GM12878 (cell line): Measurements from ENCODE around the gene GOLGA2. TPM values are rescaled to one million over a fixed set of nuclear protein-coding genes. Genes with fewer than 3 reads are reported as not detected.
A peak's percentile ranks its signal among the peaks of the same experiment; 100 is the strongest.

Experiments
- ATAC-seq: fragments of 200-7000 bp; cut with Tn5 transposase; 3 replicates; pipeline ENCODE4 v1.9.1; 2020; ENCODE audit warnings: mild to moderate bottlenecking, moderate library complexity
- BruUV-seq: library from RNA; stranded (reverse); fragments of 400-500 nt; replicated peaks from 2 replicates; lab custom pipeline; 2021; lab: Mats Ljungman, UMichigan
- CTCF ChIA-PET: fragments of 300-600 bp; sonication (Branson Sonifier 250); formaldehyde crosslinking; extraction: SDS; loops from one replicate; lab custom pipeline; 2021; ENCODE audit warnings: inconsistent platforms; lab: Yijun Ruan, JAX
- POLR2A ChIA-PET: fragments of 350-600 bp; formaldehyde crosslinking; extraction: SDS; loops from one replicate; lab custom pipeline; 2021; ENCODE audit warnings: inconsistent platforms; lab: Charles Lee
- RAD21 ChIA-PET: fragments of 300-600 bp; sonication (Branson Sonifier 250); formaldehyde crosslinking; loops from one replicate; lab custom pipeline; 2023; ENCODE audit warnings: antibody characterized with exemption; ENCODE audit not compliant: unreplicated experiment; lab: Charles Lee
- SMC1A ChIA-PET: fragments of 300-600 bp; sonication (Branson Sonifier 250); formaldehyde crosslinking; loops from one replicate; lab custom pipeline; 2023; ENCODE audit not compliant: unreplicated experiment, uncharacterized antibody; lab: Charles Lee
- DNase-seq: peaks from one replicate; pipeline ENCODE4 v3.0.0-alpha.2; 2011; ENCODE audit warnings: low read depth, low spot score
- FAIRE-seq: peaks from 3 replicates; lab custom pipeline; 2011; peaks lifted over from hg19 to GRCh38; lab: Jason Lieb, UNC
- H2AFZ ChIP-seq: 2 replicates; pipeline ENCODE4 v1.6.0; 2011; ENCODE audit warnings: low read depth, low read length, control low read depth; ENCODE audit not compliant: control insufficient read depth
- H3K27ac ChIP-seq: 2 replicates; pipeline ENCODE4 v1.5.1; 2011; ENCODE audit warnings: control low read depth; ENCODE audit not compliant: control insufficient read depth, insufficient read depth
- H3K27me3 ChIP-seq, 2 experiments: replicated peaks in 1 of 2; 2 replicates each; pipeline versions ENCODE4 v1.6.0 to v1.6.1; 2011; ENCODE audit warnings: low read length in 1 of 2; ENCODE audit not compliant: control insufficient read depth in 2 of 2, insufficient read depth in 2 of 2
- H3K36me3 ChIP-seq, 2 experiments: 2 replicates each; pipeline ENCODE4 v1.5.1; 2011; ENCODE audit warnings: low read length in 1 of 2; ENCODE audit not compliant: control insufficient read depth in 2 of 2, insufficient read depth in 2 of 2
- H3K4me1 ChIP-seq: 2 replicates; pipeline ENCODE4 v1.6.1; 2011; ENCODE audit warnings: mild to moderate bottlenecking, low read length, moderate library complexity, mixed read lengths; ENCODE audit not compliant: control insufficient read depth, insufficient read depth
- H3K4me2 ChIP-seq: 2 replicates; pipeline ENCODE4 v1.6.0; 2011; ENCODE audit warnings: control low read depth; ENCODE audit not compliant: control insufficient read depth, insufficient read depth
- H3K4me3 ChIP-seq: fragments of 200-600 bp; sonication (generic); 2 replicates; pipeline ENCODE4 v1.5.1; 2016
- H3K79me2 ChIP-seq: 2 replicates; pipeline ENCODE4 v1.6.0; 2011; ENCODE audit warnings: low read length; ENCODE audit not compliant: control insufficient read depth, insufficient read depth
- H3K9ac ChIP-seq: 2 replicates; pipeline ENCODE4 v1.8.0; 2011; ENCODE audit warnings: low read length, control low read depth, mixed read lengths; ENCODE audit not compliant: control insufficient read depth, insufficient read depth
- H3K9me3 ChIP-seq: replicated peaks from 3 replicates; pipeline ENCODE4 v1.5.1; 2011; ENCODE audit warnings: mild to moderate bottlenecking, low read length; ENCODE audit not compliant: control insufficient read depth, insufficient read depth
- H4K20me1 ChIP-seq: 2 replicates; pipeline ENCODE4 v1.6.0; 2011; ENCODE audit not compliant: control insufficient read depth, insufficient read depth
- BCL11A ChIP-seq: IDR thresholded peaks from 2 replicates; pipeline ENCODE4 v1.6.1; 2011; ENCODE audit warnings: low read depth, low read length
- BRCA1 ChIP-seq: IDR thresholded peaks from 2 replicates; pipeline ENCODE4 v1.6.1; 2011; ENCODE audit warnings: low read depth, low read length, improper control_type of control experiment
- CBX3 ChIP-seq: fragments of 200-600 bp; sonication (generic); IDR thresholded peaks from 2 replicates; pipeline ENCODE4 v1.6.1; 2016; ENCODE audit warnings: low read depth, borderline replicate concordance
- CHD1 ChIP-seq: IDR thresholded peaks from 2 replicates; pipeline ENCODE4 v1.6.1; 2012; ENCODE audit warnings: low read depth, low read length, improper control_type of control experiment
- E2F4 ChIP-seq: IDR thresholded peaks from 2 replicates; pipeline ENCODE4 v1.6.1; 2012; ENCODE audit warnings: low read depth, low read length, improper control_type of control experiment
- HDAC2 ChIP-seq: fragments of 200-600 bp; sonication (generic); IDR thresholded peaks from 2 replicates; pipeline ENCODE4 v1.6.1; 2017
- IKZF2 ChIP-seq, 2 experiments: fragments of 450-650 bp; IDR thresholded peaks; 2 replicates each; pipeline ENCODE4 v1.6.1; 2017; ENCODE audit warnings: mild to moderate bottlenecking in 2 of 2, moderate library complexity in 2 of 2
- JUND ChIP-seq: IDR thresholded peaks from 2 replicates; pipeline ENCODE4 v1.6.1; 2012; ENCODE audit warnings: low read depth, mild to moderate bottlenecking, low read length, improper control_type of control experiment, moderate library complexity
- KLF5 ChIP-seq: fragments of 450-650 bp; IDR thresholded peaks from 2 replicates; pipeline ENCODE4 v1.6.1; 2014; ENCODE audit warnings: mild to moderate bottlenecking; ENCODE audit not compliant: partially characterized antibody
- MTA2 ChIP-seq: fragments of 450-650 bp; IDR thresholded peaks from 2 replicates; pipeline ENCODE4 v1.6.1; 2016; ENCODE audit warnings: low read depth, mild to moderate bottlenecking, moderate library complexity
- PAX8 ChIP-seq: fragments of 450-650 bp; IDR thresholded peaks from 2 replicates; pipeline ENCODE4 v1.6.1; 2017; ENCODE audit warnings: mild to moderate bottlenecking, moderate library complexity
- POLR2AphosphoS2 ChIP-seq: IDR thresholded peaks from 2 replicates; pipeline ENCODE4 v1.6.1; 2011; ENCODE audit warnings: low read depth, mild to moderate bottlenecking, low read length, improper control_type of control experiment, moderate library complexity
- RB1 ChIP-seq: fragments of 450-650 bp; formaldehyde crosslinking; IDR thresholded peaks from 2 replicates; pipeline ENCODE4 v1.6.1; 2017; ENCODE audit warnings: mild to moderate bottlenecking, borderline replicate concordance
- SMC3 ChIP-seq: IDR thresholded peaks from 2 replicates; pipeline ENCODE4 v1.6.1; 2011; ENCODE audit warnings: low read length, improper control_type of control experiment, borderline replicate concordance
- SPI1 ChIP-seq: IDR thresholded peaks from 2 replicates; pipeline ENCODE4 v1.6.1; 2011; ENCODE audit warnings: low read depth, mild to moderate bottlenecking, low read length, moderate library complexity, borderline replicate concordance; ENCODE audit not compliant: insufficient read depth
- STAT1 ChIP-seq: fragments of 450-650 bp; conservative IDR thresholded peaks from 2 replicates; pipeline ENCODE4 v1.6.1; 2014; ENCODE audit warnings: antibody characterized with exemption, mild to moderate bottlenecking
- STAT3 ChIP-seq: IDR thresholded peaks from 2 replicates; pipeline ENCODE4 v1.6.1; 2011; ENCODE audit warnings: low read depth, low read length, improper control_type of control experiment
- TAF1 ChIP-seq: IDR thresholded peaks from 2 replicates; pipeline ENCODE4 v1.6.1; 2011; ENCODE audit warnings: mild to moderate bottlenecking, low read depth, low read length, borderline replicate concordance
- TARDBP ChIP-seq: IDR thresholded peaks from 2 replicates; pipeline ENCODE4 v1.6.1; 2016; ENCODE audit warnings: borderline replicate concordance
- TCF3 ChIP-seq: IDR thresholded peaks from 2 replicates; pipeline ENCODE4 v1.6.1; 2012; ENCODE audit warnings: low read depth, mild to moderate bottlenecking, low read length, borderline replicate concordance; ENCODE audit not compliant: insufficient read depth
- TCF7 ChIP-seq: IDR thresholded peaks from 2 replicates; pipeline ENCODE4 v1.6.1; 2014; ENCODE audit warnings: antibody characterized with exemption, borderline replicate concordance
- WGBS: methylation state at CpG from one replicate; pipeline ENCODE4 v1.1.6; 2016; ENCODE audit warnings: low lambda C conversion rate; ENCODE audit not compliant: insufficient replicate concordance, insufficient coverage; ENCODE audit errors: missing lambda C conversion rate; 5-methylcytosine and 5-hydroxymethylcytosine counted together
- in situ Hi-C: fragments of 300-500 bp; cut with MboI; formaldehyde crosslinking; loops from 9 replicates; pipeline ENCODE4 v1.14.3; 2018; ENCODE audit warnings: mixed read lengths
- intact Hi-C: fragments of 100-400 bp; cut with micrococcal nuclease; formaldehyde crosslinking; loops from one replicate; pipeline ENCODE4 v1.14.2; 2022; ENCODE audit not compliant: unreplicated experiment
- polyA plus RNA-seq, 11 experiments: library from polyadenylated mRNA; depleted of rRNA in 4 of 11; unstranded in 6 of 11; stranded (reverse) in 5 of 11; fragments of >200 nt; fragmentation: Nextera tagmentation in 4 of 11; fragmentation: Illumina TruSeq in 1 of 11; extraction: Ambion mirVana in 4 of 11; extraction: Trizol in 1 of 11; gene quantifications; 1 replicate in 1 of 11; 2 replicates in 10 of 11; pipeline versions ENCODE4 v1.2.1 to v1.2.3, GENCODE V29; 2011 to 2016; ENCODE audit warnings: inconsistent platforms in 2 of 11, missing spikeins in 2 of 11, low read depth in 1 of 11
- total RNA-seq, 4 experiments: library from RNA; depleted of rRNA in 3 of 4; stranded (reverse); fragments of >200 nt in 3 of 4; fragmentation: Illumina TruSeq in 1 of 4; extraction: Trizol in 1 of 4; gene quantifications; 2 replicates each; pipeline versions ENCODE4 v1.2.1 to v1.2.3, GENCODE V29; 2013 to 2021

The GOLGA2 gene
- total and polyA plus RNA-seq, 10 of the 15 experiments (the other 5 are each of a cell fraction or from before 2014, with no cell fraction given) = 5.9 to 32.6 (median 19.7) TPM

GRCh38 chr9:128292009-128292408 is 16.2 kb upstream of the GOLGA2 start (continued):
- peak; percentile 27 to 43; a peak in 2 of 4 replicates for TF ChIP-seq IKZF2 (IDR thresholded peaks at IDR 0.05)
- no peak for TF ChIP-seq SMC3
- TF ChIP-seq TCF3 = no peak
- TF ChIP-seq E2F4 = no peak
- TF ChIP-seq TCF7 = no peak
- TF ChIP-seq TARDBP = no peak
- TF ChIP-seq SPI1 = peak; percentile 47; the same call in 1 of the 2 replicates

- Histone ChIP-seq H4K20me1 (no peaks in the 10 kb centered on the region), H3K4me3 (no peak overlapping the region), H3K27ac (no peak overlapping the region), H3K79me2 (no peaks in the 10 kb centered on the region), H3K9ac (no peak overlapping the region), H3K27me3 (no peaks in the 10 kb centered on the region; a peak in 1 of 4 replicates), H3K4me1 (no peaks in the 10 kb centered on the region), H3K4me2 (no peak overlapping the region), H3K36me3 (no peaks in the 10 kb centered on the region), H2AFZ (no peak overlapping the region), H3K9me3 (no peaks in the 10 kb centered on the region)
- POLR2A ChIA-PET = no interaction called here
- FAIRE-seq (no peak), DNase-seq (no peak), ATAC-seq (no peak)
- SMC1A ChIA-PET = interaction anchor here (1.0 kb wide), 1 partner anchor 74 kb away, joined by 3 read pairs; no protein-coding TSS in a partner anchor
- RAD21 ChIA-PET = no interaction called here
- CTCF ChIA-PET = interaction anchor here (0.7 kb wide), 1 partner anchor 53 kb away, joined by 3 read pairs; no protein-coding TSS in a partner anchor
- intact Hi-C loops (no loop called here), in situ Hi-C loops (no loop called here)
- TF ChIP-seq HDAC2 (no peak), PAX8 (no peak), CBX3 (no peak), RB1 (no peak), JUND (no peak), KLF5 (no peak), TCF3 (no peak), STAT3 (no peak), BRCA1 (no peak), CHD1 (no peak), MTA2 (no peak), TAF1 (no peak), POLR2AphosphoS2 (no peak), STAT1 (no peak), BCL11A (no peak)
- WGBS = 81% methylated on average over 11 of the region's 11 CpGs
- BruUV-seq = no TSS peak
These were observed 12.6 kb upstream of the GOLGA2 start for GRCh38 chr9:128288273-128289004.
